Activated CD8-positive, alpha-beta memory T cell treated with anti-CD3 and anti-CD28 coated beads, Interleukin-2, amount 50 U/mL, for 24 hours (primary cell): ENCODE results near the gene GALNTL6.

Experiments used
- DNase-seq: peaks from one replicate; pipeline ENCODE4 v3.0.0-alpha.2; 2020; ENCODE audit errors: extremely low read depth

The GALNTL6 gene

GRCh38 chr4:172802032-172802431 is 988.8 kb downstream of the GALNTL6 start:
- DNase-seq, result no peak

DNA sequence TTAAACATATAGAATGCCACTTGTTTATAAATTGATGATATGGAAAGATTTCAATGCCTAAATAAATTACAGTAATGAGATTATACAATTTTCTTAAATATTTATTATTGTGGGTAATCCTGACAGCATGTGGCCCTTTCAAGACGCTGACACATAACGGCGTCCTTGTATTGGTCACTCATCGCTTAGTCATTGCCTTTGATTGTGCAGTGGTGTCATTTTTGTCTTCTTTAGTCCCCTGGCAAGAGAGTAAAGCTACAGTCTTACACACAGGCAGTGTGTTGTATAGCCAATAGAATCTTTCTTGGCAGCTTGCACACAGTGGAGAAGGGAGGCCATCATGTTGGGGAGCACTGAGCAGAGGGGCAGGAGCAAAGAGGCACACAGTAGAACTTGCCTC is 993.6 kb downstream of the GALNTL6 start:
- no peak for DNase-seq

DNA sequence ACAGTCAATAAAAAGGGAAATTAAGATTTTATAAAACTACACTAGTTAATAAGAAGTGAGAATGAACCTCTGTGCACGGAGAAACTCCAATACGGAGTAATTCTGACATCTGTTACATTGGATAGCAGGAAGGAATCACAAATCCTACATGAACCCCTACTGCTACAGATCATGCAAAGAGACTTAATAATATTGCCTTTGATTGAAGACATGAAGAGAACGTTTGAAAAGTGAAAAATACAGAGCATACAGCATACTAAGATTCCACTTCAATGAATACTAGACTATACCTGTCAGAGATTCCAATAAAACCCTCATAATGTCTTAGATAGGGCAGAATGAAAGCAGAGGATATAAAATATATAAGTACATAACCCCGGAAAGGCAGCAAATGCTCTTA is 995.0 kb downstream of the GALNTL6 start:
- DNase-seq, result no peak

GRCh38 chr4:172809319-172809718 is 996.1 kb downstream of the GALNTL6 start:
- no peak for DNase-seq

DNA sequence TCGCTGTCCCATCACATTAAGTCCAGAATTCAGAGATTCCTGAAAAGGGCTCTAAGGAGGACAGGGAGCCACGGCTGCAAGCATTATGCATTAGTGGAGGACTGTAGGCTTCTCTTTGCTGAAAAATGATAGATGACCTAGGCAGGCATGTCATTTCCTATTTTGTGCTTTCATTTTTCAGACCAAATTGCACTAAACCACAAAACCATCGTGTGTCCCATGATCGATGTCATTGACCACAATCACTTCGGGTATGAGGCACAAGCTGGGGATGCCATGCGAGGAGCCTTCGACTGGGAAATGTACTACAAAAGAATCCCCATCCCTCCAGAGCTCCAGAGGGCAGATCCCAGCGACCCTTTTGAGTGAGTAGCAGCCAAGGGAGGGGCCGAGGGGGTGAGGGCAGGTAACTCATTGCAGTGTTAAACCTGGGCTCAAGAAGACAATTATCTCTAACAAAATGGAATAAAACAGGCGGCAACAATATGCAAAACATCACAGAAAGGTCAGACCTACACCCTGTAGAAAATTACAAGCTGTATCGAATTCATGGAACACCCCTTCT is 1000.2 kb downstream of the GALNTL6 start:
- DNase-seq, result no peak

GRCh38 chr4:172815499-172816164 is 1002.4 kb downstream of the GALNTL6 start:
- no peak for DNase-seq

DNA sequence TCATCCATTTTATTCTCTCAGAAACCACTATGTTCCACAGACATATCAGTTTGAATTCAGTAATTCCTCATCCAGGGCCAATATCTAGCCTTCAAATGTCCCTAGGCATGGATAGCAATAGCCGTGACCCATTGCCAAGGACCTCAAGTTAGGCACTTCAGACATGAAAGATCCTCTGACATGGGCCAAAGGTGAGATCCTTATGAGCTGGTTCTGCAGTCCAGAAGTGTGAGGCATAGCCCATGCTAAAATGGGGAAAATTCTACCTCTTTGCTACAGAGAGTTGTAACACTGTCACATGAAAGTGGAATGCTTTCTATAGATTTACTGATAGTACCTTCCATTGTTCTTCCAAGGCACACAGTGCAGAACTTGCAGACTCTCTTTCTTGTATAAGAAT is 1005.7 kb downstream of the GALNTL6 start:
- DNase-seq, result no peak

- DNase-seq, result no peak
Observed at GRCh38 chr4:172819353-172819752, 1006.1 kb downstream of the GALNTL6 start.

GRCh38 chr4:172822331-172822730 is 1009.1 kb downstream of the GALNTL6 start:
- DNase-seq, result no peak

DNA sequence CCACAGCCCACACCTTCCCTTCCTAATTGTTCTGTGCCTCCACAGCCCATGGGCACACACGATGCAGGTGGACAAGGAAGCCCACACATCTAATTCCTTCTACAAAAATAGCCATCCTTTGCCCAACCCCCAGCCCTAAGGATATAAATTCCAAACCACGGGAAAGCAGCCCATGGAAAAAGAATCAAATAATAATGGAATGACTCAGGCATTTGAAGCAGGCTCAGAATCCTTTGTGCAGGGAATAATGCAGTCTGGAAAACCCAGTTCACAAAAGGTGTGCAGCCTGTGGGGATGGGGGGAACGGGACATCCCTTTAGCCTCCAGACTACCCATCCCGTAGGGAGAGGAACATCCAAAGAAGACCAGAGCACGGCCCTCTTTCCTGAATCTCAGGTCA is 1013.1 kb downstream of the GALNTL6 start:
- no peak for DNase-seq

- DNase-seq, result no peak
Observed at GRCh38 chr4:172826861-172827260, 1013.7 kb downstream of the GALNTL6 start.

GRCh38 chr4:172830295-172830764 is 1017.1 kb downstream of the GALNTL6 start:
- DNase-seq, result no peak

DNA sequence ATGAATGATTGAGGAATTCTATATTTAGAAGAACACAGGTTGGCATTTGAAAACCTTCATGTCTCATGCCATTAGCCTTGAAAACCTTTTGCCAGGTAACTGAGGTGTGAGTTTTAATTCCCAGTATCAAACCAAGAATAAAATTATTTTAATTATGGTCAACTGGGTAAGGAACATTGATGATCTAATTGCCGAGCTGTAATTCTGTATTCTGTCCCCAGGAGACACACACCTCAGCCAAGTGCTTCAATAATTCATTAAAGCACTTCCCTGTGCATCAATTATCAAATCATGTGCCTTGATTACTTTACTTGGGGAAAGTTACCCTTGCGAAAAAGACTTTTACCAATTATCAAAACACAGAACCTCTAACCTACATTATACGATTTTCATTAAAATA is 1023.5 kb downstream of the GALNTL6 start:
- no peak for DNase-seq

DNA sequence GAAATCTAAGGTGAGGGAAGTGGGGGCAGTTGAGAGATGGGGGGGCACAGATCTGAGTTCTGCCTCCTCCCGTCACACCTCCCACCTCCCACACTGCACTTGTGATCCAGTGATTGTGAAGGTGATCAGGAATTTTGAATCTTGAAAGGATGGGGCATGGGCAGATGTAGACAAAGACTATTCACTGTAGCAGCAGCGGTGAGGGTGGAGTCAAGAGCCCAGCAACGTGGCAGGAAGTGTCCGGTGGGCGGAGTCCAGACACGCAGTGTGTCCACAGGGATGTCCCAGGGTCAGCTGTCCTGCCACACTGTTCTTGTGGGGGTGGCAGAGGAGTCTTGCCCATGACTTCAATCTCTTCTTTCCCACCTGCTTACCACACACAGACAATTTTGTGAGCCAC is 1024.9 kb downstream of the GALNTL6 start:
- no peak for DNase-seq

- no peak for DNase-seq
Observed at GRCh38 chr4:172838943-172839342, 1025.7 kb downstream of the GALNTL6 start.

DNA sequence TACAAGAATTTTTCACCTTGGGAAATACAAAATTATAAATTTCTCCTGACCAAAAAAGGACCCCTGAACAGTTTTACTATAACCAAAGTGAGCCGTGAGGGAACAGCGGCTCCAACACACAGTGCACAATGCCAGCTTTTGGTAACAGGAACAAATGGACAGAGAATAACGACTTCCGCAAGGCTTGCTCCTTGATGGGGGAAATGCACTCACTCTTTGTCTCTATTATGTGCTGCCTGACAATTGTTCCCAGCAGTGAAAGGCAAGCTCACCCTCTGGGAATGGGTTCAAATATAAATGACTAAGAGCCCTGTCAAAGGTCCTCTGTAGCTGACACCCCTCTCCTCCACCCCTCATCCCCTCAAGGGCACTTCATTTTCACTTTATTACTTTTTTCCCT is 1029.6 kb downstream of the GALNTL6 start:
- no peak for DNase-seq

GRCh38 chr4:172843192-172843591 is 1030.0 kb downstream of the GALNTL6 start:
- DNase-seq, result no peak

- DNase-seq, result no peak
Observed at GRCh38 chr4:172844556-172844955, 1031.4 kb downstream of the GALNTL6 start.

- DNase-seq, result no peak
Observed at GRCh38 chr4:172845281-172845680, 1032.1 kb downstream of the GALNTL6 start.

GRCh38 chr4:172850838-172851237 is 1037.6 kb downstream of the GALNTL6 start:
- no peak for DNase-seq

GRCh38 chr4:172851534-172851933 is 1038.3 kb downstream of the GALNTL6 start:
- DNase-seq, result no peak

DNA sequence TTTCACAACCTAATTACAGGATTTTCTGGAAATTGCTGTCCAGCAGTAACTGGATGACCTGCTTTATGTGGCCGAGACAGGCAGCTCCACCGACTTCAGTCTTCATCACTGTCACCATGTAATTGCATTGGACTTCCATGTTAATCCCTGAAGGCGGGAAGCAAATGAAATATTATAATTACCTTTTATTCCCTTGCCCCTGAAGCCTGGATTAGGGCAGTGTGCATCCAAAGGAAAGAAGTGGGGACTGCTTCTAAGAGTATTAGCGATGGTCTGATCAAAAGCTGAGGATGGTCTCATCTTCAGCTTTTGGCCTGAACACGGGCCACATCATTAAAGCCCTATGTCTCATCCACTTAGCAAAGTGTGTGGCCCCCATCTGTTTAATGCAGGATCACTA is 1043.8 kb downstream of the GALNTL6 start:
- no peak for DNase-seq

GRCh38 chr4:172858731-172859230 is 1045.6 kb downstream of the GALNTL6 start:
- DNase-seq, result no peak

DNA sequence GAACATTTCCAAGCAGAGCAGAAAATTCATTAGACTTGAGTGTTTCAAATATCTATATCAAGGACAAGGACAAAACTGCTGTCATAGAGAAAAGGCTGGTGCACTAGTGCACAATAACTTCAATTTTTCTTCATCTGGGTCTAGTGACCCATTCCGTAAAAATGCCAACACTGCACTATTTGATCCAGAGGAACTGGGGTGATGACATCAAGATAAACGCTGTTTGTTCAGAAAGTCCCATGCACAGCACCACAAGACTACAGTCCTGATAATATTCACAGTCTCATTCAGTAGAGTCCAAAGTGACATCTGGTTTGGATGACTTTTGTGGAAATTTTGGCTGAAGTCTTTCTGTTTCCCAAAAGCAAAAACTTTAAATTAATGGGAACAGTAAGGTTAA is 1051.9 kb downstream of the GALNTL6 start:
- DNase-seq, result no peak
